ENCODE results near the gene KBTBD8. TPM values are rescaled to one million over a fixed set of nuclear protein-coding genes. Genes with fewer than 3 reads are reported as not detected.

Gene KBTBD8
- total RNA-seq, 4 donors from 2014 or later, result 0.48 to 1.9 (median 1.0) TPM

DNA sequence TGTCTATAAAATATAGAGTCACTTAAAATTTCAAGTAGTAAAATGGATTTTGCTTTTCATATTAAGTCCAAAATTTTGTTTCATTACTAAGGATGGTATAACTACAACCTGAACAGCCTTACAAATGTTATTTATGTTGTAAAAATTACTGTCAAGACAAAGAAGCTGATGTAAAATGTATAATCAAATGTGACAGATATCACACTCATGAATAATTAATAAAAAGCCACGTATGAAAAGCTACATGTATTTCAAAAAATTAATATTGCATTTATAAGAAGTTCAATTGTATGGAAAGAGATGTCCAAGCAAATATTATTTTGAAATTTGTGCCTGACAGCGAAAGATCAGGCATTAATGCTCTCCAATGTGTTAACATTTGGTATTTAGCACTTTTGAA lies 48.9 kb downstream of the KBTBD8 start:
- 77% methylated on average over 2 of the region's 2 CpGs for WGBS
- no peaks in the 10 kb centered on the region for H3K27me3 ChIP-seq
- H3K9me3 ChIP-seq, result no peaks in the 10 kb centered on the region
- TF ChIP-seq, protein P1, sequence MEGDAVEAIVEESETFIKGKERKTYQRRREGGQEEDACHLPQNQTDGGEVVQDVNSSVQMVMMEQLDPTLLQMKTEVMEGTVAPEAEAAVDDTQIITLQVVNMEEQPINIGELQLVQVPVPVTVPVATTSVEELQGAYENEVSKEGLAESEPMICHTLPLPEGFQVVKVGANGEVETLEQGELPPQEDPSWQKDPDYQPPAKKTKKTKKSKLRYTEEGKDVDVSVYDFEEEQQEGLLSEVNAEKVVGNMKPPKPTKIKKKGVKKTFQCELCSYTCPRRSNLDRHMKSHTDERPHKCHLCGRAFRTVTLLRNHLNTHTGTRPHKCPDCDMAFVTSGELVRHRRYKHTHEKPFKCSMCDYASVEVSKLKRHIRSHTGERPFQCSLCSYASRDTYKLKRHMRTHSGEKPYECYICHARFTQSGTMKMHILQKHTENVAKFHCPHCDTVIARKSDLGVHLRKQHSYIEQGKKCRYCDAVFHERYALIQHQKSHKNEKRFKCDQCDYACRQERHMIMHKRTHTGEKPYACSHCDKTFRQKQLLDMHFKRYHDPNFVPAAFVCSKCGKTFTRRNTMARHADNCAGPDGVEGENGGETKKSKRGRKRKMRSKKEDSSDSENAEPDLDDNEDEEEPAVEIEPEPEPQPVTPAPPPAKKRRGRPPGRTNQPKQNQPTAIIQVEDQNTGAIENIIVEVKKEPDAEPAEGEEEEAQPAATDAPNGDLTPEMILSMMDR (IDR thresholded peaks at IDR 0.05), result no peak
- no peak for TF ChIP-seq POLR2AphosphoS5 (IDR thresholded peaks at IDR 0.05)
- TF ChIP-seq EP300 (IDR thresholded peaks at IDR 0.05), result no peak
- TF ChIP-seq POLR2A (IDR thresholded peaks at IDR 0.05), result no peak
- no peak for DNase-seq (ENCODE audit: low spot score in 2 of 2)
- H3K36me3 ChIP-seq, result no peaks in the 10 kb centered on the region
- H3K4me1 ChIP-seq, result no peaks in the 10 kb centered on the region
- no peak overlapping the region for H3K27ac ChIP-seq
- no peak overlapping the region for H3K4me3 ChIP-seq

DNA sequence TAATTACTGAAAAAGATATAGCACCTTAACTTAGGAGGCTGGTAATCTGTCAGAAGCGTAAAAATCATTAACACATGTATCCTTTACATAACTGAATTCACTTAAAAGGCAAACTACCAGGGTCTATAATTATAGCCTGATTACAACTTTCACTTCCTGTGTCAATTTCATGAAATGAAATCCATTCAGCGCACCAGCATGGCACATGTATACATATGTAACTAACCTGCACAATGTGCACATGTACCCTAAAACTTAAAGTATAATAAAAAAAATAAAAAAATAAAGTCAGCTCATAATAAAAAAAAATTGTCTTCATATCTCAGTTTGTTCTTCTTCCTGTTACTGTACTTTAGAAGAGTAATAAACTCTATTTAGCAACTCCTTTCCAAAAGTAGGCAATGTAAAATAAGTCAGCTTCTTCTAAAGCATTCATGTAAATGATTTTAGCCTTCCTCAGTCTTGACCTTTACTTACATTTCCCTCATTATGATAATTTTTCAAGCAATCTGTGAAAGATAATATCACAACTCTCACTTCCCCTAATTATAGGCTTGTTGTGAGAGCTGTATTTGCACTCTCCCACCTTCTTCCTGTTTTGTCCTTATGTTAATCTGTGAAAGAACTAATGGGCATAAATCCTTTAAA lies 50.1 kb downstream of the KBTBD8 start:
- WGBS, result 74% methylated on average over 2 of the region's 2 CpGs
- TF ChIP-seq POLR2A (IDR thresholded peaks at IDR 0.05), result no peak
- TF ChIP-seq, protein P1 (IDR thresholded peaks at IDR 0.05), result no peak
- no peak for TF ChIP-seq EP300 (IDR thresholded peaks at IDR 0.05)
- no peak for TF ChIP-seq POLR2AphosphoS5 (IDR thresholded peaks at IDR 0.05)
- Histone ChIP-seq H3K27me3 (no peaks in the 10 kb centered on the region), H3K4me1 (no peaks in the 10 kb centered on the region), H3K4me3 (no peak overlapping the region), H3K9me3 (peaks cover 3% of the 10 kb centered on the region), H3K36me3 (no peaks in the 10 kb centered on the region), H3K27ac (no peak overlapping the region)
- DNase-seq (ENCODE audit: low spot score in 2 of 2), result no peak

DNA sequence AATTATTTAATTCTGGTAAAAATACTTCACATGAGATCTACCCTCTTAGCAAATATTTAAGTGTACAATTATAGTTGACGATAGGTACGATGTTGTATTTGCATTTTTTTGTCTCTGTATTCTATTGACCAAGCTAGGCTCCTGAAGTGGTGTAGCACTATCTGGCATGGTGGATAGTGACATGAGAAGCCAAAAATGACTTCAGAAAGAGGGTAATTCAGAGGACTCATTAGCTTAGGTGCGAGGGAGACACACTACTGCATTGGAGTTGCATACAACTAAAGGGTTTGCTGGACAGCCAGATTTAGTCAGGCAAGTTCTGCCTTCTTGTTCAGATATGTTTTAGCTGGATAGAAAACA lies 50.6 kb downstream of the KBTBD8 start:
- no peaks in the 10 kb centered on the region for H3K4me1 ChIP-seq
- DNase-seq (ENCODE audit: low spot score in 2 of 2), result no peak
- TF ChIP-seq POLR2A (IDR thresholded peaks at IDR 0.05), result no peak
- H3K4me3 ChIP-seq, result no peak overlapping the region
- WGBS, result 85% methylated on average over 3 of the region's 3 CpGs
- H3K36me3 ChIP-seq, result no peaks in the 10 kb centered on the region
- peaks cover 3% of the 10 kb centered on the region for H3K9me3 ChIP-seq
- H3K27ac ChIP-seq, result no peak overlapping the region
- H3K27me3 ChIP-seq, result no peaks in the 10 kb centered on the region

DNA sequence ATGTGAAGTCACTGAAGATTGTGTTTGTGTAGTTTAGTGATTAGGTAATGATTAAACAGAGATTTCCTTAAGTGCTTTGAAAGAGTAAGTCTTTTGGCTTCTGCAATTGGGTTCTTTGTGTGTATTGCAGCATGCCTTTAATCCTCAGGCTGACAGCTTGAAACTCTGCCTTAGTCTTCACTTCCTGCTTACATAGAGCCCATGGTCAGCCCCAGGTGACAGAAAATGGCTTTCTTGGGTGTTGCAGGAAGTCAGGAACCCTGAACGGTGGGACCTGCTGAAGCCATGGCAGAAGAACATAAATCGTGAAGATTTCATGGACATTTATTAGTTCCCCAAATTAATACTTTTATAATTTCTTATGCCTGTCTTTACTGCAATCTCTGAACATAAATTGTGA lies 61.3 kb downstream of the KBTBD8 start:
- DNase-seq (ENCODE audit: low spot score in 2 of 2), result no peak
- no peaks in the 10 kb centered on the region for H3K36me3 ChIP-seq
- H3K4me1 ChIP-seq, result no peaks in the 10 kb centered on the region
- no peaks in the 10 kb centered on the region for H3K9me3 ChIP-seq
- TF ChIP-seq POLR2A (IDR thresholded peaks at IDR 0.05) (no peak), EP300 (IDR thresholded peaks at IDR 0.05) (no peak), POLR2AphosphoS5 (IDR thresholded peaks at IDR 0.05) (no peak)
- TF ChIP-seq, protein P1 (IDR thresholded peaks at IDR 0.05), result no peak
- 62% methylated on average over 2 of the region's 2 CpGs for WGBS
- no peak overlapping the region for H3K27ac ChIP-seq
- H3K4me3 ChIP-seq, result no peak overlapping the region
- H3K27me3 ChIP-seq, result no peaks in the 10 kb centered on the region
